ENCODE measurements around the gene ACOD1. TPM values are rescaled to one million over a fixed set of nuclear protein-coding genes. Genes with fewer than 3 reads are reported as not detected.

ACOD1 gene
- total and polyA plus RNA-seq, 2 donors, result 0.02 TPM; not detected in 1

GRCh38 chr13:76942363-76942762 is 5.9 kb upstream of the ACOD1 start:
- H3K4me3 ChIP-seq (ENCODE audit: low read length in 2 of 2), result no peak overlapping the region
- DNase-seq (ENCODE audit: low read depth in 6 of 9, low spot score in 9 of 9), result no peak
- 98% methylated on average over 4 of the region's 4 CpGs for WGBS

GRCh38 chr13:76943646-76944045 is 4.7 kb upstream of the ACOD1 start:
- 96% methylated on average over 2 of the region's 2 CpGs for WGBS
- no peaks in the 10 kb centered on the region for H3K36me3 ChIP-seq (ENCODE audit: control insufficient read depth in 2 of 2, insufficient read depth in 2 of 2, low read length in 1 of 2)
- no peaks in the 10 kb centered on the region for H3K4me1 ChIP-seq (ENCODE audit: control insufficient read depth in 2 of 2, insufficient read depth in 2 of 2, low read length in 2 of 2)
- H3K27ac ChIP-seq (ENCODE audit: low read depth in 1 of 2, low read length in 1 of 2), result no peak overlapping the region
- H3K9me3 ChIP-seq (ENCODE audit: control insufficient read depth in 2 of 2, insufficient read depth in 1 of 2, low read length in 1 of 2), result no peaks in the 10 kb centered on the region
- H3K27me3 ChIP-seq (ENCODE audit: control insufficient read depth in 2 of 2, insufficient read depth in 1 of 2, low read length in 1 of 2), result no peaks in the 10 kb centered on the region
- no peak for DNase-seq (ENCODE audit: low read depth in 6 of 9, low spot score in 9 of 9)
- H3K4me3 ChIP-seq (ENCODE audit: low read length in 2 of 2), result no peak overlapping the region

More at GRCh38 chr13:76942363-76942762, 5.9 kb upstream of the ACOD1 start:
- Histone ChIP-seq H3K27me3 (ENCODE audit: control insufficient read depth in 2 of 2, insufficient read depth in 1 of 2, low read length in 1 of 2) (no peaks in the 10 kb centered on the region), H3K36me3 (ENCODE audit: control insufficient read depth in 2 of 2, insufficient read depth in 2 of 2, low read length in 1 of 2) (no peaks in the 10 kb centered on the region), H3K4me1 (ENCODE audit: control insufficient read depth in 2 of 2, insufficient read depth in 2 of 2, low read length in 2 of 2) (no peaks in the 10 kb centered on the region), H3K27ac (ENCODE audit: low read depth in 1 of 2, low read length in 1 of 2) (no peak overlapping the region), H3K9me3 (ENCODE audit: control insufficient read depth in 2 of 2, insufficient read depth in 1 of 2, low read length in 1 of 2) (no peaks in the 10 kb centered on the region)

GRCh38 chr13:76944456-76944855 is 3.9 kb upstream of the ACOD1 start:
- no peaks in the 10 kb centered on the region for H3K36me3 ChIP-seq (ENCODE audit: control insufficient read depth in 2 of 2, insufficient read depth in 2 of 2, low read length in 1 of 2)
- H3K4me3 ChIP-seq (ENCODE audit: low read length in 2 of 2), result no peak overlapping the region
- H3K9me3 ChIP-seq (ENCODE audit: control insufficient read depth in 2 of 2, insufficient read depth in 1 of 2, low read length in 1 of 2), result no peaks in the 10 kb centered on the region
- H3K27ac ChIP-seq (ENCODE audit: low read depth in 1 of 2, low read length in 1 of 2), result no peak overlapping the region
- no peaks in the 10 kb centered on the region for H3K4me1 ChIP-seq (ENCODE audit: control insufficient read depth in 2 of 2, insufficient read depth in 2 of 2, low read length in 2 of 2)
- WGBS, result 96% methylated on average over 4 of the region's 4 CpGs
- DNase-seq (ENCODE audit: low read depth in 6 of 9, low spot score in 9 of 9), result no peak
- no peaks in the 10 kb centered on the region for H3K27me3 ChIP-seq (ENCODE audit: control insufficient read depth in 2 of 2, insufficient read depth in 1 of 2, low read length in 1 of 2)

- no peak for DNase-seq (ENCODE audit: low read depth in 6 of 9, low spot score in 9 of 9)
- no peaks in the 10 kb centered on the region for H3K9me3 ChIP-seq (ENCODE audit: control insufficient read depth in 2 of 2, insufficient read depth in 1 of 2, low read length in 1 of 2)
- H3K4me3 ChIP-seq (ENCODE audit: low read length in 2 of 2), result no peak overlapping the region
- H3K36me3 ChIP-seq (ENCODE audit: control insufficient read depth in 2 of 2, insufficient read depth in 2 of 2, low read length in 1 of 2), result no peaks in the 10 kb centered on the region
- H3K4me1 ChIP-seq (ENCODE audit: control insufficient read depth in 2 of 2, insufficient read depth in 2 of 2, low read length in 2 of 2), result no peaks in the 10 kb centered on the region
- no peak overlapping the region for H3K27ac ChIP-seq (ENCODE audit: low read depth in 1 of 2, low read length in 1 of 2)
- WGBS, result 95% methylated on average over 2 of the region's 2 CpGs
- no peaks in the 10 kb centered on the region for H3K27me3 ChIP-seq (ENCODE audit: control insufficient read depth in 2 of 2, insufficient read depth in 1 of 2, low read length in 1 of 2)
Observed at GRCh38 chr13:76950101-76950500, 1.8 kb downstream of the ACOD1 start.

- 88% methylated on average over 3 of the region's 3 CpGs for WGBS
- Histone ChIP-seq H3K9me3 (ENCODE audit: control insufficient read depth in 2 of 2, insufficient read depth in 1 of 2, low read length in 1 of 2) (no peaks in the 10 kb centered on the region), H3K4me1 (ENCODE audit: control insufficient read depth in 2 of 2, insufficient read depth in 2 of 2, low read length in 2 of 2) (no peaks in the 10 kb centered on the region), H3K27me3 (ENCODE audit: control insufficient read depth in 2 of 2, insufficient read depth in 1 of 2, low read length in 1 of 2) (no peaks in the 10 kb centered on the region), H3K27ac (ENCODE audit: low read depth in 1 of 2, low read length in 1 of 2) (no peak overlapping the region), H3K36me3 (ENCODE audit: control insufficient read depth in 2 of 2, insufficient read depth in 2 of 2, low read length in 1 of 2) (no peaks in the 10 kb centered on the region), H3K4me3 (ENCODE audit: low read length in 2 of 2) (no peak overlapping the region)
- no peak for DNase-seq (ENCODE audit: low read depth in 6 of 9, low spot score in 9 of 9)
Observed at GRCh38 chr13:76953968-76954367, 5.7 kb downstream of the ACOD1 start.

- no peak for DNase-seq (ENCODE audit: low read depth in 6 of 9, low spot score in 9 of 9)
- WGBS, result 93% methylated on average over 6 of the region's 6 CpGs
- no peaks in the 10 kb centered on the region for H3K27me3 ChIP-seq (ENCODE audit: control insufficient read depth in 2 of 2, insufficient read depth in 1 of 2, low read length in 1 of 2)
- H3K9me3 ChIP-seq (ENCODE audit: control insufficient read depth in 2 of 2, insufficient read depth in 1 of 2, low read length in 1 of 2), result peaks cover 0 to 5% of the 10 kb centered on the region in 2 donors
- no peaks in the 10 kb centered on the region for H3K36me3 ChIP-seq (ENCODE audit: control insufficient read depth in 2 of 2, insufficient read depth in 2 of 2, low read length in 1 of 2)
- H3K4me1 ChIP-seq (ENCODE audit: control insufficient read depth in 2 of 2, insufficient read depth in 2 of 2, low read length in 2 of 2), result no peaks in the 10 kb centered on the region
- H3K4me3 ChIP-seq (ENCODE audit: low read length in 2 of 2), result no peak overlapping the region
- H3K27ac ChIP-seq (ENCODE audit: low read depth in 1 of 2, low read length in 1 of 2), result no peak overlapping the region
Observed at GRCh38 chr13:76954538-76954937, 6.2 kb downstream of the ACOD1 start.

GRCh38 chr13:76955193-76955592 is 6.9 kb downstream of the ACOD1 start:
- H3K4me3 ChIP-seq (ENCODE audit: low read length in 2 of 2), result no peak overlapping the region
- no peaks in the 10 kb centered on the region for H3K4me1 ChIP-seq (ENCODE audit: control insufficient read depth in 2 of 2, insufficient read depth in 2 of 2, low read length in 2 of 2)
- H3K9me3 ChIP-seq (ENCODE audit: control insufficient read depth in 2 of 2, insufficient read depth in 1 of 2, low read length in 1 of 2), result peaks cover 0 to 10% of the 10 kb centered on the region in 2 donors
- H3K27me3 ChIP-seq (ENCODE audit: control insufficient read depth in 2 of 2, insufficient read depth in 1 of 2, low read length in 1 of 2), result no peaks in the 10 kb centered on the region
- WGBS, result 93% methylated on average over 4 of the region's 4 CpGs
- no peak overlapping the region for H3K27ac ChIP-seq (ENCODE audit: low read depth in 1 of 2, low read length in 1 of 2)
- no peaks in the 10 kb centered on the region for H3K36me3 ChIP-seq (ENCODE audit: control insufficient read depth in 2 of 2, insufficient read depth in 2 of 2, low read length in 1 of 2)
- DNase-seq (ENCODE audit: low read depth in 6 of 9, low spot score in 9 of 9), result no peak

GRCh38 chr13:76955661-76956060 is 7.3 kb downstream of the ACOD1 start:
- Histone ChIP-seq H3K27ac (ENCODE audit: low read depth in 1 of 2, low read length in 1 of 2) (no peak overlapping the region), H3K9me3 (ENCODE audit: control insufficient read depth in 2 of 2, insufficient read depth in 1 of 2, low read length in 1 of 2) (peaks cover 0 to 10% of the 10 kb centered on the region in 2 donors), H3K4me3 (ENCODE audit: low read length in 2 of 2) (no peak overlapping the region), H3K4me1 (ENCODE audit: control insufficient read depth in 2 of 2, insufficient read depth in 2 of 2, low read length in 2 of 2) (no peaks in the 10 kb centered on the region), H3K27me3 (ENCODE audit: control insufficient read depth in 2 of 2, insufficient read depth in 1 of 2, low read length in 1 of 2) (no peaks in the 10 kb centered on the region), H3K36me3 (ENCODE audit: control insufficient read depth in 2 of 2, insufficient read depth in 2 of 2, low read length in 1 of 2) (no peaks in the 10 kb centered on the region)
- no peak for DNase-seq (ENCODE audit: low read depth in 6 of 9, low spot score in 9 of 9)
- 94% methylated on average over 5 of the region's 5 CpGs for WGBS

GRCh38 chr13:76958841-76959432 is 10.6 kb downstream of the ACOD1 start:
- H3K27me3 ChIP-seq (ENCODE audit: control insufficient read depth in 2 of 2, insufficient read depth in 1 of 2, low read length in 1 of 2), result no peaks in the 10 kb centered on the region
- no peaks in the 10 kb centered on the region for H3K4me1 ChIP-seq (ENCODE audit: control insufficient read depth in 2 of 2, insufficient read depth in 2 of 2, low read length in 2 of 2)
- H3K9me3 ChIP-seq (ENCODE audit: control insufficient read depth in 2 of 2, insufficient read depth in 1 of 2, low read length in 1 of 2), result peaks cover 0 to 10% of the 10 kb centered on the region in 2 donors
- no peak for DNase-seq (ENCODE audit: low read depth in 6 of 9, low spot score in 9 of 9)
- no peaks in the 10 kb centered on the region for H3K36me3 ChIP-seq (ENCODE audit: control insufficient read depth in 2 of 2, insufficient read depth in 2 of 2, low read length in 1 of 2)
- no peak overlapping the region for H3K4me3 ChIP-seq (ENCODE audit: low read length in 2 of 2)
- H3K27ac ChIP-seq (ENCODE audit: low read depth in 1 of 2, low read length in 1 of 2), result no peak overlapping the region
- 89% methylated on average over 4 of the region's 4 CpGs for WGBS
